HG02678 (cell line): ENCODE measurements around the gene FLVCR1.
A peak's percentile ranks its signal among the peaks of the same experiment; 100 is the strongest.
"Not testable (repeated sequence)": the region's sequence is repeated elsewhere in the genome, so short reads cannot be mapped to it uniquely, and the experiment has no call there.

Source experiments
- ATAC-seq: cut with Tn5 transposase; IDR thresholded peaks from one replicate; pipeline ENCODE4 v1.9.1; 2021; ENCODE audit warnings: mild to moderate bottlenecking, moderate library complexity; ENCODE audit not compliant: unreplicated experiment

FLVCR1 gene

GRCh38 chr1:212857992-212858460 is at the start of gene FLVCR1:
TSS of gene FLVCR1 (plus strand) at chr1:212858275. CDS start at chr1:212858453, 178 bp downstream.
- ATAC-seq = peak; percentile 98

GRCh38 chr1:212814537-212815334 is 43.3 kb upstream of the FLVCR1 start:
- ATAC-seq = no peak

- no peak for ATAC-seq
These were observed 41.4 kb upstream of the FLVCR1 start for GRCh38 chr1:212816567-212817278.

- peak; percentile 76 for ATAC-seq
These were observed 38.3 kb upstream of the FLVCR1 start for GRCh38 chr1:212819726-212820125.

GRCh38 chr1:212820969-212821368 is 37.1 kb upstream of the FLVCR1 start:
- ATAC-seq = no peak

GRCh38 chr1:212822956-212823355 is 35.1 kb upstream of the FLVCR1 start:
- ATAC-seq = no peak

GRCh38 chr1:212824201-212824600 is 33.9 kb upstream of the FLVCR1 start:
- no peak for ATAC-seq

GRCh38 chr1:212825798-212826452 is 32.1 kb upstream of the FLVCR1 start:
- ATAC-seq = no peak

- no peak for ATAC-seq
These were observed 30.8 kb upstream of the FLVCR1 start for GRCh38 chr1:212827171-212827776.

GRCh38 chr1:212827831-212828278 is 30.2 kb upstream of the FLVCR1 start:
- ATAC-seq = no peak

- ATAC-seq = no peak
These were observed 29.7 kb upstream of the FLVCR1 start for GRCh38 chr1:212828395-212828794.

- peak; percentile 78 for ATAC-seq
These were observed 24.6 kb upstream of the FLVCR1 start for GRCh38 chr1:212833211-212834207.

GRCh38 chr1:212838145-212838544 is 19.9 kb upstream of the FLVCR1 start:
- no peak for ATAC-seq

GRCh38 chr1:212844521-212844920 is 13.6 kb upstream of the FLVCR1 start:
- ATAC-seq = not testable (repeated sequence)

- no peak for ATAC-seq
These were observed 10.5 kb upstream of the FLVCR1 start, which contains the start of gene SPATA45 for GRCh38 chr1:212847549-212847948. TSS of gene SPATA45 (minus strand) at chr1:212847649. CDS start at chr1:212836149, 11,500 bp downstream.

- no peak for ATAC-seq
These were observed 5.9 kb upstream of the FLVCR1 start for GRCh38 chr1:212852105-212852688.

GRCh38 chr1:212853658-212854057 is 4.4 kb upstream of the FLVCR1 start:
- no peak for ATAC-seq

GRCh38 chr1:212856755-212857154 is 1.3 kb upstream of the FLVCR1 start:
- ATAC-seq = no peak
